ENCODE measurements around the gene MMP26.

GRCh38 chr11:4697585-4697984, 7.0 kb upstream of the MMP26 start, which contains the start of gene OR51E2:
- TF ChIP-seq CTCF (IDR thresholded peaks at IDR 0.05; ENCODE audit: low read depth, low read length, missing input control): no peak
- no peak for TF ChIP-seq ZBTB33 (IDR thresholded peaks at IDR 0.05)
- TF ChIP-seq MAX (IDR thresholded peaks at IDR 0.05): no peak
- no peak for TF ChIP-seq REST (IDR thresholded peaks at IDR 0.05)
- TF ChIP-seq RAD21 (IDR thresholded peaks at IDR 0.05): no peak
